ENCODE data around the gene ZNF639.

GRCh38 chr3:179309225-179310078 lies 13.4 kb upstream of the ZNF639 start:
- TF ChIP-seq POLR2AphosphoS5 (IDR thresholded peaks at IDR 0.05) (no peak), CTCF (IDR thresholded peaks at IDR 0.05) (no peak), POLR2A (IDR thresholded peaks at IDR 0.05) (no peak), EP300 (IDR thresholded peaks at IDR 0.05) (no peak)
